ENCODE results near the gene SLC16A11.

DNA sequence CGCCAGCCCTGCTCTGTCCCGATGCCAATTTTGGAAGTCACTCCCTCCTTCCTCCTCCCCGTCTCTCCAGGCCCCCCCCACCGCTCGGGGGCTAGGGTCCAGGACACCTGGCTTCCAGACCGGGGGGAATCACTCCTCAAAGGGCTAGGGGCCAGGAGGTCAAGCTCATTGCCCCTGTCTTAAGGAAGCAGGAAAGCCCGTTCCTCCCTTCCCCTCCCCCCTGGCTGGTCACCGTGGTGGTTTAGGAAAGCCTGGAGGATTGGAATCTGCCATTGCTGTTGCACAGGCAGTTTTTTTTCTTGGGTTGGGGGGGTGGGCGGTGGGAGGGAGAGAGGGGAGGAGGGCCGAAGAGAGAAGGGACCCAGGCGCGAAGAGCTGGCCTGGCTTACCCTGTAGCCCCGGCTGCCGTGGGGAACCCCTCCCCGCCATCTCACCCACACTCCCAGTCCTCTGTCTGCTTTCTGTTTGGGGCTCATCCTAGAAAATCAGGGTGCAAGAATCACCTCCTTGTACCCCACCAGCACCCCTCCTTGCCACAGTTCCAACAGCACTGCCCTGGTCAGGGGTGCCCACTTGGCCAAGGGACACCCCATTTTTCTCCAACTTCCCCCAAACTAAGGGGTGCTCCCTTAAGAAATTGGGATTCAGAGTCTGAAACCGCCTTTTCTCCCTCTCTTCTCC lies 23.9 kb downstream of the SLC16A11 start:
- TF ChIP-seq CTCF (IDR thresholded peaks at IDR 0.05 in 4 of 5, conservative IDR thresholded peaks at IDR 0.05 in 1 of 5) (no peak), POLR2A (IDR thresholded peaks at IDR 0.05) (no peak)
